ENCODE data around the gene GALNT3.

DNA sequence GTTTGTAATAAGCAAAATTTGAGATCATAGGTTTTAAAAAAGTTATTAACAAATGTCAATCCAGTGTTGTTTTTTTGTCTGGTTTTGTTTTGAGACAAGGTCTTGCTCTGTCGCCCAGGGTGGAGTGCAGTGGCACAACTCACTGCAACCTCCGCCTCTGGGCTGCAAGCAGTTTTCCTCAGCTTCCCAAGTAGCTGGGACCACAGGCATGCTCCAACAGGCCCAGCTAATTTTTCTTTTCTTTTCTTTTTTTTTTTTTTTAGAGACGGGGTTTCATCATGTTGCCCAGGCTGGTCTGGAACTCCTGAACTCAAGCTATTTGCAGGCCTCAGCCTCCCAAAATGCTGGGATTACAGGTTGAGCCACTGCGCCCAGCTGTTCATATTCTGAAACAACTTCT is 31.3 kb downstream of the GALNT3 start:
- TF ChIP-seq EZH2phosphoT487 (IDR thresholded peaks at IDR 0.05; ENCODE audit: insufficient read depth, low read depth) (no peak), EZH2 (IDR thresholded peaks at IDR 0.05; ENCODE audit: insufficient read depth, poor library complexity, severe bottlenecking) (no peak)
